ENCODE data around the gene KLHL29.

DNA sequence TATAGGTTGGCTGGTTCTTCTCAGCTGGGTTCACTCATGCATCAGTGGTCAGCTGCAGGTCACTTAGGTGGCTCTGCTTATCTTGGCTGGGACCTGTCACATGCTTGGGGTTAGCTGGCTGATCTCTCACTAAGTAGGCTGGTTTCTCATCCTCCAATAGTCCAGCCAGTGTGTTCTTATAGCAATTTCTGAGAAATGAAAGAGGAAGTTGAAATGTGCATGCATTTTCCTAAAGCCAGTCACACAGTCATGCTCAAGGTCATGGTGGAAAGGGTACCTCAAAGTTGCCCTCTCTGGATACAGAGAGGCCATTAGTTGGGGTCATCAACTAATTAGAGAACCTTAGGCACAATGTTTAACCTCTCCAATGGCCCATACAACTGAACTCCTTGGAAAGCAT is 64.4 kb downstream of the KLHL29 start:
- TF ChIP-seq POLR2AphosphoS5 (IDR thresholded peaks at IDR 0.05; ENCODE audit: low read depth, low read length) (no peak), SIN3A (IDR thresholded peaks at IDR 0.05; ENCODE audit: borderline replicate concordance, insufficient read depth, low read length) (no peak), TAF1 (IDR thresholded peaks at IDR 0.05; ENCODE audit: borderline replicate concordance, insufficient read depth, low read length) (no peak)
